ENCODE results near the gene SPATA16.

- TF ChIP-seq POLR2A (IDR thresholded peaks at IDR 0.05) = no peak
- TF ChIP-seq, protein P1, sequence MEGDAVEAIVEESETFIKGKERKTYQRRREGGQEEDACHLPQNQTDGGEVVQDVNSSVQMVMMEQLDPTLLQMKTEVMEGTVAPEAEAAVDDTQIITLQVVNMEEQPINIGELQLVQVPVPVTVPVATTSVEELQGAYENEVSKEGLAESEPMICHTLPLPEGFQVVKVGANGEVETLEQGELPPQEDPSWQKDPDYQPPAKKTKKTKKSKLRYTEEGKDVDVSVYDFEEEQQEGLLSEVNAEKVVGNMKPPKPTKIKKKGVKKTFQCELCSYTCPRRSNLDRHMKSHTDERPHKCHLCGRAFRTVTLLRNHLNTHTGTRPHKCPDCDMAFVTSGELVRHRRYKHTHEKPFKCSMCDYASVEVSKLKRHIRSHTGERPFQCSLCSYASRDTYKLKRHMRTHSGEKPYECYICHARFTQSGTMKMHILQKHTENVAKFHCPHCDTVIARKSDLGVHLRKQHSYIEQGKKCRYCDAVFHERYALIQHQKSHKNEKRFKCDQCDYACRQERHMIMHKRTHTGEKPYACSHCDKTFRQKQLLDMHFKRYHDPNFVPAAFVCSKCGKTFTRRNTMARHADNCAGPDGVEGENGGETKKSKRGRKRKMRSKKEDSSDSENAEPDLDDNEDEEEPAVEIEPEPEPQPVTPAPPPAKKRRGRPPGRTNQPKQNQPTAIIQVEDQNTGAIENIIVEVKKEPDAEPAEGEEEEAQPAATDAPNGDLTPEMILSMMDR (IDR thresholded peaks at IDR 0.05) = no peak
Measured at GRCh38 chr3:172904711-172905373, 236.2 kb downstream of the SPATA16 start.

All from thyroid gland (tissue), 4 donors.